NT2/D1 (cell line): ENCODE data around the gene ADAMTS19.

ENCODE experiments used
- SUZ12 ChIP-seq: IDR thresholded peaks from 2 replicates; pipeline ENCODE4 v1.6.1; 2011; ENCODE audit not compliant: insufficient read length, insufficient read depth; ENCODE audit errors: extremely low read depth
- YY1 ChIP-seq: IDR thresholded peaks from 2 replicates; pipeline ENCODE4 v1.6.1; 2011; ENCODE audit not compliant: insufficient read length, insufficient read depth

DNA sequence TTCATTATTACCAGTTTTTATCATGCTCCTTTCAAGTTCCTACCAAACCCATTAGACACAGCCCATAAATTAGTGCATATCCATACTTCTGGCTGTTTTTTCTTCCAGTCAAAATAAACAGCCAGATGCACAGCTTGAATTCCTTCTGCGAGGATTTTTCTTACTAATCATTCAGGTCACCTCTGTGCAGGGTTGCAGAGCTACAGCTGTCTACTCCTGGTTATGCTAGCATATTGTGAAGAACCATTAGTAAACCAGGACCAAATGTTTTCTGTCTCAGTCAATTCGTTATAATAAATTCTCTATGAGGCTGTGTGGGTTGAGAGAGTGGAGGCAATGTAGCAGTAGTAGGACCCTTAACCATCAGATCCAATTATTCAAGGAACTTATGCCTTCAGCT lies 279.7 kb downstream of the ADAMTS19 start:
- TF ChIP-seq YY1 (no peak), SUZ12 (no peak)
